ENCODE measurements around the gene TMPRSS13. TPM values are rescaled to one million over a fixed set of nuclear protein-coding genes. Genes with fewer than 3 reads are reported as not detected.
A peak's percentile ranks its signal among the peaks of the same experiment; 100 is the strongest.

TMPRSS13 gene
- total and polyA plus RNA-seq, 5 donors from 2014 or later, result 0.57 to 3.4 (median 1.1) TPM

DNA sequence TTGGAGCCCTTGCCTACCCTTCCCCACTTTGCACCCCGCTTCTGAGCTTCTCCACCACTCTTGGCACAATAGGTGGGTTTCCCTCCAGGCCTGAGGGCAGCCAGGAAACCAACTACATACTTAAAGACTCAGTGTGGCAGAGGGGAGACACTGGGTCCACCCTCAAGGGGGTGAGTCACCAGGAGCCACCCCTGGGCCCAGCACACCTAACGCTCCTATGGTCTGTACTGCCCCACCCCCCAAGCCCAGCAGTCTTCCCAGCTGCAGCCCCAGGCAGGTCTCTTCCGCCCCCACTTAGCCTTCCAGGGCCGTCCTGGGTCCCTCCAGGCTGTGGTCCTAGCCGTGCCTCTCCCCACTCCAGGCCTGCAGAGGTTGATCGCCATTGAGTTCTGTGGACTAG is 3.2 kb upstream of the TMPRSS13 start:
- H3K36me3 Mint-ChIP-seq, result no peaks in the 10 kb centered on the region
- peaks cover 26% of the 10 kb centered on the region for H3K4me1 ChIP-seq (ENCODE audit: control insufficient read depth, insufficient read depth, low read length, poor library complexity, severe bottlenecking)
- peaks cover 5% of the 10 kb centered on the region for H3K27me3 Mint-ChIP-seq
- H3K4me3 ChIP-seq (ENCODE audit: low read depth, low read length), result no peak overlapping the region
- H3K4me3 Mint-ChIP-seq, result peak overlapping the region in 1 of 4 donors; percentile 58
- H3K9me3 ChIP-seq (ENCODE audit: control insufficient read depth in 2 of 2, low read length in 2 of 2), result no peaks in the 10 kb centered on the region
- H3K27ac Mint-ChIP-seq, result peak overlapping the region in 1 of 3 donors; percentile 72
- peaks cover 17 to 53% (median 34%) of the 10 kb centered on the region in 4 donors for H3K4me1 Mint-ChIP-seq
- ATAC-seq (ENCODE audit: low read depth in 2 of 2), result no peak
- no peaks in the 10 kb centered on the region for H3K36me3 ChIP-seq (ENCODE audit: control insufficient read depth, insufficient read depth, low read length)
- no peaks in the 10 kb centered on the region for H3K27me3 ChIP-seq (ENCODE audit: control insufficient read depth, insufficient read depth, low read length)
- no peaks in the 10 kb centered on the region for H3K9me3 Mint-ChIP-seq
- no peak overlapping the region for H3K27ac ChIP-seq (ENCODE audit: insufficient read depth, low read length, poor library complexity, severe bottlenecking)
- DNase-seq, result no peak

DNA sequence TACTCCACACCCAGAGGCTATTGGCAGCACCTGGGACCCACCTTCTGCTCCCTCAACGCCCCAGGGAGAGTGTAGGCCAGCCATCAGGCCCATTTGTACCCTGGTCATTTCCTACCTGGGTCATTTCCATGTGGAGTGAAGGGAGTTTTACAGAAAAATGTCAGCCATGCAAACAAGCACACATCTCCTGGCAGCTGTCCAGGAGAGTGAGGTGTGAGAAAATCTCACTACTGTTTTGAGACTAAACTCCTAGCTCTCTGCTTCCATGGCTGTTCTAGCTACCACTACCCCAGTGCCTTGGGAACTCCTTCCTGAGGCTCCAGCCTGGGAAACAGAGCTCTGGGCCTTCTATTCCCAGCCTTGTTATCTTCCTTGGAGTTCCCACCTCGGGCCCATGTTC is 2.8 kb upstream of the TMPRSS13 start:
- Mint-ChIP-seq H3K4me3 (peak overlapping the region in 2 of 4 donors; percentile 58 to 62), H3K9me3 (no peaks in the 10 kb centered on the region), H3K4me1 (peaks cover 17 to 53% (median 32%) of the 10 kb centered on the region in 4 donors), H3K27ac (peak overlapping the region in 2 of 3 donors; percentile 31 to 72), H3K27me3 (peaks cover 5% of the 10 kb centered on the region), H3K36me3 (no peaks in the 10 kb centered on the region)
- H3K4me1 ChIP-seq (ENCODE audit: control insufficient read depth, insufficient read depth, low read length, poor library complexity, severe bottlenecking), result peaks cover 26% of the 10 kb centered on the region
- no peak overlapping the region for H3K27ac ChIP-seq (ENCODE audit: insufficient read depth, low read length, poor library complexity, severe bottlenecking)
- ATAC-seq (ENCODE audit: low read depth in 2 of 2) (no peak), DNase-seq (no peak)
- H3K36me3 ChIP-seq (ENCODE audit: control insufficient read depth, insufficient read depth, low read length), result no peaks in the 10 kb centered on the region
- no peaks in the 10 kb centered on the region for H3K27me3 ChIP-seq (ENCODE audit: control insufficient read depth, insufficient read depth, low read length)
- H3K4me3 ChIP-seq (ENCODE audit: low read depth, low read length), result no peak overlapping the region
- no peaks in the 10 kb centered on the region for H3K9me3 ChIP-seq (ENCODE audit: control insufficient read depth in 2 of 2, low read length in 2 of 2)

DNA sequence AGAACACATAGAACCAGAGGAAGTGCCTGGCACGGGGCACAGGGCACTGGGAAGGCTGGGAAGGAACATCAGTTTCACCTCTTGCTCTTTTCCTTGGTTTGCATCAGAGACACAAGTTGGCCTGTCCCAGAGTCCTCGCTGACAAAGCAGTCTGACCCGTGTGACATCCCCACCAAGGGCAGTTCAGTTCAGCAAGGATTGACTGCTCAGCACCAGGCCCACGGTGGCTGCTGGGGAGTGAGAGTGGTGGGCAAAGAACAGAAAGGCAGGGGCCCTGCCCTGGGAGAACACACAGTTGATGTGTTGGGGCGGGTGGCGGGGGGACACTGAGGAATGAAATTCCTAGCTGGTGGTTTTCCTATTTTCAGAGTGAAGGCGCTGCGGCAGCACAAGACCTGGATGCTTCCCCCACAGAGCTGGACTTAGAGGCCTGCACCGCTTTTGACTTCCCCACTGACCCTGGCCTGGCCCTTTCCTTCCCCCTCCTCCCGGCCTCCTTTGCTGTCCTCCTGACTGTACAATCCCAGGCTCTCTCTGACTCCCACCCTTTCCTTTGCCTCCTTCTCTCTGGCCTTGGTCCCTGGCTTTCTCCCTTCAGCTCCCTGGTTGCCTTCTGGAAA is 2.2 kb upstream of the TMPRSS13 start:
- Mint-ChIP-seq H3K4me1 (peaks cover 13 to 53% (median 27%) of the 10 kb centered on the region in 4 donors), H3K4me3 (peak overlapping the region in 1 of 4 donors; percentile 62), H3K9me3 (no peaks in the 10 kb centered on the region), H3K36me3 (no peaks in the 10 kb centered on the region), H3K27me3 (peaks cover 5% of the 10 kb centered on the region), H3K27ac (peak overlapping the region in 1 of 3 donors; percentile 31)
- Histone ChIP-seq H3K4me3 (ENCODE audit: low read depth, low read length) (no peak overlapping the region), H3K27ac (ENCODE audit: insufficient read depth, low read length, poor library complexity, severe bottlenecking) (no peak overlapping the region), H3K27me3 (ENCODE audit: control insufficient read depth, insufficient read depth, low read length) (no peaks in the 10 kb centered on the region), H3K4me1 (ENCODE audit: control insufficient read depth, insufficient read depth, low read length, poor library complexity, severe bottlenecking) (peaks cover 26% of the 10 kb centered on the region), H3K36me3 (ENCODE audit: control insufficient read depth, insufficient read depth, low read length) (no peaks in the 10 kb centered on the region), H3K9me3 (ENCODE audit: control insufficient read depth in 2 of 2, low read length in 2 of 2) (no peaks in the 10 kb centered on the region)
- no peak for ATAC-seq (ENCODE audit: low read depth in 2 of 2)
- no peak for DNase-seq

DNA sequence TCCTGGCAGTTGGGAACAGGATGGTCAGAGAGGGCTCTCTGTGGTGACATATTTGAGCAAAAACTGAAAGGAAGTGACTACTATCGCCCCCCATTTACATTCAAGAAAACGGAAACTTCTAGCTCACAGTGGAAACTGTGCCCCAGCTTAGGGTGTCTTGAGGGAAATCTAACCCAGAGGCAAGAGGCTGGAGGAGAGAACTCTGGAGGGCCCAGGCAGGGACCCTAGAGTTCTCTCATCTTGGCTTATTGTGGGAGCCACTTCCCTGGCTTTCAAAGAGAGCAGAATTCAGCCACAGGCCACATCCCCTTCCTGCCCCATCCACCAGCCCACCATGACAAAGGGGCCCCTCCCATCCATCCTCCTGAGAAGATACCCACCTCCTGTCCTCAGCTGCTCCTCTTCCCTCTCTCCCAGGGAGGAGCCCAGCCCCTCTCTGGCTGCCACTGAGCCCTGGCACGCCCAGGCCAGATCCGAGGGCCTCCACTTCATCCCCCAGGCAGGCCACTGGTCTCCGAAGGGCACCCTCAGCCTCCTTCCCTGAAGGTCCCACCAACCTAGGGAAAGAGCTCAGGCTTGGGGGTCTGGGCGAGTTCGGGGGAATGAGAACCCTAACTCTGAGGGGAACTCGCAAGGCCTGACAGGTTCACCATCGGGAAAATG is 1.6 kb upstream of the TMPRSS13 start:
- DNase-seq, result peak in 2 of 3 donors; percentile 14 to 58
- Histone ChIP-seq H3K4me3 (ENCODE audit: low read depth, low read length) (no peak overlapping the region), H3K36me3 (ENCODE audit: control insufficient read depth, insufficient read depth, low read length) (no peaks in the 10 kb centered on the region), H3K27me3 (ENCODE audit: control insufficient read depth, insufficient read depth, low read length) (no peaks in the 10 kb centered on the region), H3K27ac (ENCODE audit: insufficient read depth, low read length, poor library complexity, severe bottlenecking) (peak overlapping the region; percentile 15), H3K9me3 (ENCODE audit: control insufficient read depth in 2 of 2, low read length in 2 of 2) (no peaks in the 10 kb centered on the region), H3K4me1 (ENCODE audit: control insufficient read depth, insufficient read depth, low read length, poor library complexity, severe bottlenecking) (peaks cover 26% of the 10 kb centered on the region)
- H3K4me1 Mint-ChIP-seq, result peaks cover 13 to 53% (median 27%) of the 10 kb centered on the region in 4 donors
- no peaks in the 10 kb centered on the region for H3K9me3 Mint-ChIP-seq
- H3K27ac Mint-ChIP-seq, result peak overlapping the region; percentile 64 to 91 (median 89)
- H3K4me3 Mint-ChIP-seq, result peak overlapping the region in 3 of 4 donors; percentile 14 to 76 (median 64)
- no peaks in the 10 kb centered on the region for H3K36me3 Mint-ChIP-seq
- peak; percentile 59 to 63 for ATAC-seq (ENCODE audit: low read depth in 2 of 2)
- peaks cover 5% of the 10 kb centered on the region for H3K27me3 Mint-ChIP-seq

DNA sequence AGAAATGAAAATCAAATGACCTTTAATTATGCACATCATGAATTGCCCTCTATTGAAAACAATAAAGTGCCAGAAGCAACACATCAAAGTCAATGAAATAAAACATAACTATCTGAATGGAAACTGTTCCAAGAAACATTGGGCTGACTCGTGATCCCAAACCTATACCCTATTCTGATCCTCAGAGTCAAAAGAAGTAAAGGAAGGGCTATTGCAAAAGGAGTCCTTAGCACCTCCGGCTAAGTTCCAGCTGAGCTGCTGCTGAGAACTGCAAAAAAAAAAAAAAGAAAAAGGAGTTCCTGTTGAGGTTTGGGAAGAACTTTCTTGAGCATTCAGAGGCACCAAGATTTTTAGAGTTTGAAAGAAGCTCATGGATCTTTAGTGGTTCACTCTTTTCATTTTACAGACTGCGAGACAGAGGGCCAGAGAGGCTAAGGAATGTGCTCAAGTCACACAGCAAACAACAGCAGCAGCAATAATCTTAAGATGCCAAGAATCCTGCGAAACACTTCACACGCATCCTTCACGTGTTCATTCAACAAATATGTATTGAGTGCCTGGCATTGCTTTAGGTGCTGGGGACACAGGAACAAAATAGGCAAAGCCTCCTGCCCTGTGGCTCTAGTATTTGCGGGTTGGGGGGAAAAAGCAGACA is 841 bp upstream of the TMPRSS13 start:
- Histone ChIP-seq H3K27ac (ENCODE audit: insufficient read depth, low read length, poor library complexity, severe bottlenecking) (peak overlapping the region; percentile 15), H3K9me3 (ENCODE audit: control insufficient read depth in 2 of 2, low read length in 2 of 2) (no peaks in the 10 kb centered on the region), H3K36me3 (ENCODE audit: control insufficient read depth, insufficient read depth, low read length) (no peaks in the 10 kb centered on the region), H3K27me3 (ENCODE audit: control insufficient read depth, insufficient read depth, low read length) (no peaks in the 10 kb centered on the region), H3K4me3 (ENCODE audit: low read depth, low read length) (no peak overlapping the region), H3K4me1 (ENCODE audit: control insufficient read depth, insufficient read depth, low read length, poor library complexity, severe bottlenecking) (peaks cover 26% of the 10 kb centered on the region)
- peaks cover 4% of the 10 kb centered on the region for H3K27me3 Mint-ChIP-seq
- H3K36me3 Mint-ChIP-seq, result no peaks in the 10 kb centered on the region
- ATAC-seq (ENCODE audit: low read depth in 2 of 2), result no peak
- H3K27ac Mint-ChIP-seq, result peak overlapping the region; percentile 53 to 91 (median 89)
- H3K9me3 Mint-ChIP-seq, result no peaks in the 10 kb centered on the region
- DNase-seq, result no peak
- H3K4me3 Mint-ChIP-seq, result peak overlapping the region in 3 of 4 donors; percentile 14 to 76 (median 64)
- H3K4me1 Mint-ChIP-seq, result peaks cover 13 to 53% (median 27%) of the 10 kb centered on the region in 4 donors

DNA sequence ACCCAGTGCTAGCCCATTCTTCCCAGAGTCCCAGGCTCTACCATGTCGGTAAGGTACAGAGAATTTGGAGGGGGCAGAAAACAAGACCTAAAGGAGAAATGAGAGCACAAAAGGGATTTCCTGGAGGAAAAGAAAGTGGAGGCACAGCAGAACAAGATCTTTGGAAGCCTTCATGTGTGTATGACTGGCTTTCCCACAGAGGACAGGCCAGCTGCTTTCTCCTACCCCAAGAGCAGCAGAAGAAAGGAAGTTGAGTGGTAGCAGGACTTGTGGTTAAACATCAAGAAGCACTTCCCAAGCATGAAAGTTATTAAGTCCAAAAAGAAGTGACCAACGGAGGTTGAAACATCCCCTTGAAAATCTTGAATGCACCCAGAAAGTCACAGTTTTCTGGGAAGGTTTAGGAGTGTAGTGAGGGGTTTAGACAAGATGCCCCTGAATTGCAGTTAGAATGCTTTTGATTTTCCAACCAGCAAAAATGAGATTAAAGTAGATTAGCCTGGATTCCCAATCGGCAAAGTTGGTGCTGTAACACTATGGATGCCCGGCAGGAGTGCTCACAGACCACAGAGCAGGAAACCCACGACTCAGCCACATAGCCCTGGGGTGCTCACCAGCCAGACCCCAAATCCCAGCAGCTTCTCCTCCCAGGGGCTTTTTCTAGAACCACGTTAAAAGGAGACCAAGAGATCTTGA is 608 bp downstream of the TMPRSS13 start:
- Mint-ChIP-seq H3K27ac (peak overlapping the region in 2 of 3 donors; percentile 65 to 89), H3K27me3 (no peaks in the 10 kb centered on the region), H3K4me3 (peak overlapping the region in 1 of 4 donors; percentile 11), H3K4me1 (peaks cover 13 to 52% (median 27%) of the 10 kb centered on the region in 4 donors), H3K9me3 (no peaks in the 10 kb centered on the region), H3K36me3 (no peaks in the 10 kb centered on the region)
- Histone ChIP-seq H3K4me1 (ENCODE audit: control insufficient read depth, insufficient read depth, low read length, poor library complexity, severe bottlenecking) (peaks cover 26% of the 10 kb centered on the region), H3K27ac (ENCODE audit: insufficient read depth, low read length, poor library complexity, severe bottlenecking) (no peak overlapping the region), H3K27me3 (ENCODE audit: control insufficient read depth, insufficient read depth, low read length) (no peaks in the 10 kb centered on the region), H3K36me3 (ENCODE audit: control insufficient read depth, insufficient read depth, low read length) (no peaks in the 10 kb centered on the region), H3K9me3 (ENCODE audit: control insufficient read depth in 2 of 2, low read length in 2 of 2) (no peaks in the 10 kb centered on the region), H3K4me3 (ENCODE audit: low read depth, low read length) (no peak overlapping the region)
- ATAC-seq (ENCODE audit: low read depth in 2 of 2), result no peak
- DNase-seq, result no peak

DNA sequence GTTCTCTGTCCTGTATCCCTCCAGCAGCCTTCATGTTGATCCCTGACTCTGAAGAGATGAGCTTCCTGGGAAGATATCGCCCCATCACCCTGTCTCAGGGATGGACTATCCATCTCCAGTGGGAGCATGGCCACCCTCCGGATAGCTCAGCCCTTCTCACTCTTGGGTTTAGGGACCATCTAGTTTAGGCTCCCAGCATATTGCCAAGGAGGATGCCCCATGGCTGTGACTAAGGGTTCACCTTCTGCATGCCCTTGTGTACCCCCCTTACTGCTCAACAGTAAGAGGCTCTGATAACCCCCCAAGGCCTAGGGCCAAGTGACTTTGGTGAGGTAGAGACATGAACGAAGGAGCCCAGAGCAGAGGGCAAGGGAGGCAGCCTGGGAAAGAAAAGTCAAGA is 1.3 kb downstream of the TMPRSS13 start:
- no peaks in the 10 kb centered on the region for H3K36me3 ChIP-seq (ENCODE audit: control insufficient read depth, insufficient read depth, low read length)
- no peaks in the 10 kb centered on the region for H3K9me3 ChIP-seq (ENCODE audit: control insufficient read depth in 2 of 2, low read length in 2 of 2)
- ATAC-seq (ENCODE audit: low read depth in 2 of 2), result no peak
- Mint-ChIP-seq H3K27ac (no peak overlapping the region), H3K27me3 (no peaks in the 10 kb centered on the region), H3K4me3 (no peak overlapping the region), H3K4me1 (peaks cover 10 to 45% (median 23%) of the 10 kb centered on the region in 4 donors), H3K9me3 (no peaks in the 10 kb centered on the region), H3K36me3 (no peaks in the 10 kb centered on the region)
- no peak overlapping the region for H3K4me3 ChIP-seq (ENCODE audit: low read depth, low read length)
- H3K27me3 ChIP-seq (ENCODE audit: control insufficient read depth, insufficient read depth, low read length), result no peaks in the 10 kb centered on the region
- peaks cover 26% of the 10 kb centered on the region for H3K4me1 ChIP-seq (ENCODE audit: control insufficient read depth, insufficient read depth, low read length, poor library complexity, severe bottlenecking)
- DNase-seq, result no peak
- H3K27ac ChIP-seq (ENCODE audit: insufficient read depth, low read length, poor library complexity, severe bottlenecking), result no peak overlapping the region

All from CD4-positive, CD25-positive, alpha-beta regulatory T cell (primary cell).